ENCODE data around the gene BMP7. TPM values are rescaled to one million over a fixed set of nuclear protein-coding genes. Genes with fewer than 3 reads are reported as not detected.

BMP7 gene
- total RNA-seq, 1 experiment from 2014 or later: 7.5 TPM

DNA sequence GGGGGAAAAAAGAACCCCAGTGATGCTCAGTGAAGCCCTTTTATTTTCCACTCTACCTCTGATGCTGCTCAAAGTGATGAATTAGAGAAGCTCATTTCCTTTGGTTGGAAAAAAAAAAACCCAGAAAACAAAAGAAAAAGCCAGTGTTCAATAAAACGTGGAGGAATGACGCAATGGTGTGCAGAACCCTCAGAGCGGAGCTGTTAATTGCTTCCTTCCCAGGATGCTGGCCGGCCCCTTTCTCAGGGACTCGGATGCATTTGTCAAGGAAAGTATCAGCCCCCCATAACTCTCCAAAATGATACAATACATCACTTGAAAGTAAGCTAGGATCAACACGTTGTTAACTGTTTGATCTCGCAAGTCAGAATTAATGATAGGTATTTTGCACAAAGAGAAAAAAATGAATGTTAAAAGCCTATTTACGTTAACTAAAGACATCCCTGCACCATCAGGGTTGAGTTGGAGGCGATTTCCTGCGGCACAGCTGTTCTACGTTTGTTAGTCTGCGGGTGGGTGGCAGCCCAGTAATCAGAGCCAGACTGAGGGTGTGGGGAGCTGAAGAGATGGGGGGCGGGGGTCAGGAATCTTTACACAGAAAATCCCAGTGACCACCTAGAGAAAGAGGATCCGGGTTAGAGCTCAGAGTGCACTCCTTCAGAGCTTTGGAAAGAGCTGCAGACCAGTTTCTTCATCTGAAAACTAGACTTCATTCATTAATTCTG, 132.4 kb downstream of the BMP7 start:
- no peak for TF ChIP-seq CTCF (conservative IDR thresholded peaks at IDR 0.05; ENCODE audit: low read depth, low read length)
- no peak for TF ChIP-seq EZH2 (IDR thresholded peaks at IDR 0.05; ENCODE audit: borderline replicate concordance, low read depth, low read length, poor library complexity, severe bottlenecking)
- H3K36me3 ChIP-seq (ENCODE audit: insufficient read depth, low read length, poor library complexity, severe bottlenecking): no peaks in the 10 kb centered on the region
- intact Hi-C loops (cut with micrococcal nuclease; ENCODE audit: unreplicated experiment): no loop called here
- POLR2A ChIA-PET (ENCODE audit: low non-redundant PET): no interaction called here
- H3K9me3 ChIP-seq (ENCODE audit: low read depth, low read length, poor library complexity, severe bottlenecking): no peaks in the 10 kb centered on the region
- H3K4me1 ChIP-seq (ENCODE audit: insufficient read depth, low read length, poor library complexity, severe bottlenecking): peaks cover 6% of the 10 kb centered on the region
- no TSS peak for BruUV-seq (replicated peaks)
- no peak overlapping the region for H3K4me3 ChIP-seq (ENCODE audit: low read depth, low read length, poor library complexity, severe bottlenecking)
- H3K27ac ChIP-seq (ENCODE audit: low read depth, low read length, poor library complexity, severe bottlenecking): no peak overlapping the region
- CTCF ChIA-PET: interaction anchor here (0.7 kb wide), 1 partner anchor 116 kb away, joined by 3 read pairs; no protein-coding TSS in a partner anchor
- no peaks in the 10 kb centered on the region for H3K27me3 ChIP-seq (replicated peaks; ENCODE audit: insufficient read depth, low read depth, low read length, poor library complexity)
- DNase-seq (ENCODE audit: low spot score): peak; percentile 52

- TF ChIP-seq CTCF (conservative IDR thresholded peaks at IDR 0.05; ENCODE audit: low read depth, low read length): no peak
- no peak for TF ChIP-seq EZH2 (IDR thresholded peaks at IDR 0.05; ENCODE audit: borderline replicate concordance, low read depth, low read length, poor library complexity, severe bottlenecking)
- Histone ChIP-seq H3K4me1 (ENCODE audit: insufficient read depth, low read length, poor library complexity, severe bottlenecking) (peaks cover 6% of the 10 kb centered on the region), H3K4me3 (ENCODE audit: low read depth, low read length, poor library complexity, severe bottlenecking) (no peak overlapping the region), H3K27me3 (replicated peaks; ENCODE audit: insufficient read depth, low read depth, low read length, poor library complexity) (no peaks in the 10 kb centered on the region), H3K9me3 (ENCODE audit: low read depth, low read length, poor library complexity, severe bottlenecking) (no peaks in the 10 kb centered on the region), H3K27ac (ENCODE audit: low read depth, low read length, poor library complexity, severe bottlenecking) (no peak overlapping the region), H3K36me3 (ENCODE audit: insufficient read depth, low read length, poor library complexity, severe bottlenecking) (no peaks in the 10 kb centered on the region)
- intact Hi-C loops (cut with micrococcal nuclease; ENCODE audit: unreplicated experiment): no loop called here
- ChIA-PET CTCF (no interaction called here), POLR2A (ENCODE audit: low non-redundant PET) (interaction anchor here (0.5 kb wide), 1 partner anchor 257 kb away, joined by 14 read pairs; no protein-coding TSS in a partner anchor)
- BruUV-seq (replicated peaks): no TSS peak
- no peak for DNase-seq (ENCODE audit: low spot score)
These were observed 134.6 kb downstream of the BMP7 start for GRCh38 chr20:57131601-57132391.

DNA sequence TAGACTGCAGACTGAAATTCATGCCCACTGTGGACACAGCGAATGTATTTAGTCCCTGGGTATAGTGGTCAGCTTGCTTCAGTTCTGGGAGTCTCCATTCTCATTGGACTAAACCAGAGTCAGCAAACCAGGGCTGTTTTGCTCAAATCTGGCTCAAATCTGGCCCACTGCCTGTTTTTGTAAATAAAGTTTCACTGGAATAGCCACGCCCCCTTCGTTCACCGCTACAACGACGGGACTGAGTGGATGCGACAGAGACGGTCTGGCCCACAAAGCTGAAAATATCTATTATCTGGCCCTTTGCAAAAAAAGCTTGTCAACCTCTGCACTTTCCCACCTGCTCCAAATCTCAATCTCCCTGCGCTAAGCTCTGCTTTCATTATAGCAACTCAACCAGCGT, 135.4 kb downstream of the BMP7 start:
- Histone ChIP-seq H3K36me3 (ENCODE audit: insufficient read depth, low read length, poor library complexity, severe bottlenecking) (no peaks in the 10 kb centered on the region), H3K27ac (ENCODE audit: low read depth, low read length, poor library complexity, severe bottlenecking) (no peak overlapping the region), H3K4me1 (ENCODE audit: insufficient read depth, low read length, poor library complexity, severe bottlenecking) (peaks cover 6% of the 10 kb centered on the region), H3K9me3 (ENCODE audit: low read depth, low read length, poor library complexity, severe bottlenecking) (no peaks in the 10 kb centered on the region), H3K27me3 (replicated peaks; ENCODE audit: insufficient read depth, low read depth, low read length, poor library complexity) (no peaks in the 10 kb centered on the region), H3K4me3 (ENCODE audit: low read depth, low read length, poor library complexity, severe bottlenecking) (no peak overlapping the region)
- ChIA-PET POLR2A (ENCODE audit: low non-redundant PET) (interaction anchor here (0.5 kb wide), 1 partner anchor 258 kb away, joined by 14 read pairs; no protein-coding TSS in a partner anchor), CTCF (no interaction called here)
- intact Hi-C loops (cut with micrococcal nuclease; ENCODE audit: unreplicated experiment): no loop called here
- TF ChIP-seq EZH2 (IDR thresholded peaks at IDR 0.05; ENCODE audit: borderline replicate concordance, low read depth, low read length, poor library complexity, severe bottlenecking): no peak
- TF ChIP-seq CTCF (conservative IDR thresholded peaks at IDR 0.05; ENCODE audit: low read depth, low read length): no peak
- DNase-seq (ENCODE audit: low spot score): no peak
- BruUV-seq (replicated peaks): no TSS peak

All from A673 (cell line).